PC-3 (cell line): ENCODE data around the gene ACTG2. TPM values are rescaled to one million over a fixed set of nuclear protein-coding genes. Genes with fewer than 3 reads are reported as not detected.
"Not testable (repeated sequence)": the region's sequence is repeated elsewhere in the genome, so short reads cannot be mapped to it uniquely, and the experiment has no call there.

Experiments used
- ATAC-seq: fragments of 200-7000 bp; cut with Tn5 transposase; 2 replicates; pipeline ENCODE4 v1.9.1; 2020; ENCODE audit warnings: mild to moderate bottlenecking, moderate library complexity
- BruUV-seq: library from RNA; stranded (reverse); fragments of 400-500 nt; replicated peaks from 2 replicates; lab custom pipeline; 2021; lab: Mats Ljungman, UMichigan
- CTCF ChIA-PET: fragments of 300-600 bp; sonication (Branson Sonifier 250); formaldehyde crosslinking; loops from one replicate; lab custom pipeline; 2022; ENCODE audit warnings: antibody characterized with exemption; lab: Charles Lee
- POLR2A ChIA-PET: fragments of 300-600 bp; sonication (Branson Sonifier 250); formaldehyde crosslinking; loops from one replicate; lab custom pipeline; 2022; ENCODE audit warnings: antibody characterized with exemption; ENCODE audit not compliant: unreplicated experiment; lab: Charles Lee
- DNase-seq: peaks from one replicate; pipeline ENCODE4 v3.0.0-alpha.2; 2015
- H2AFZ ChIP-seq: fragments of 300-600 bp; sonication (generic); 2 replicates; pipeline ENCODE4 v1.6.0; 2016; ENCODE audit warnings: antibody characterized with exemption, low read length
- H3F3A ChIP-seq: fragments of 300-600 bp; sonication (generic); one replicate; pipeline ENCODE4 v1.6.0; 2017; ENCODE audit warnings: antibody characterized with exemption, low read length, control low read depth, mild to moderate bottlenecking; ENCODE audit not compliant: unreplicated experiment
- H3K27ac ChIP-seq: fragments of 300-600 bp; sonication (generic); 2 replicates; pipeline ENCODE4 v1.5.1; 2016; ENCODE audit warnings: mild to moderate bottlenecking, low read length
- H3K27me3 ChIP-seq: fragments of 300-600 bp; sonication (generic); 2 replicates; pipeline ENCODE4 v1.6.1; 2016; ENCODE audit warnings: low read length, mixed read lengths
- H3K36me3 ChIP-seq: fragments of 300-600 bp; sonication (generic); 2 replicates; pipeline ENCODE4 v1.6.1; 2016; ENCODE audit warnings: low read depth, mixed run types, low read length, mixed read lengths
- H3K4me1 ChIP-seq: fragments of 300-600 bp; sonication (generic); 2 replicates; pipeline ENCODE4 v1.5.1; 2016; ENCODE audit warnings: low read length; ENCODE audit not compliant: insufficient read depth
- H3K4me2 ChIP-seq: fragments of 300-600 bp; sonication (generic); 2 replicates; pipeline ENCODE4 v1.6.0; 2016; ENCODE audit warnings: low read length
- H3K4me3 ChIP-seq: fragments of 300-600 bp; sonication (generic); 2 replicates; pipeline ENCODE4 v1.5.1; 2016; ENCODE audit warnings: mild to moderate bottlenecking, low read length, mixed read lengths
- H3K79me2 ChIP-seq: fragments of 300-600 bp; sonication (generic); 2 replicates; pipeline ENCODE4 v1.6.1; 2017; ENCODE audit warnings: low read length, mixed read lengths
- H3K9ac ChIP-seq: fragments of 300-600 bp; sonication (generic); 2 replicates; pipeline ENCODE4 v1.6.0; 2016; ENCODE audit warnings: mild to moderate bottlenecking, low read length
- H3K9me2 ChIP-seq: fragments of 300-600 bp; sonication (generic); replicated peaks from 2 replicates; pipeline ENCODE4 v1.6.1; 2016; ENCODE audit warnings: mixed run types, low read length, mixed read lengths
- H3K9me3 ChIP-seq: fragments of 300-600 bp; sonication (generic); 2 replicates; pipeline ENCODE4 v1.6.1; 2016; ENCODE audit warnings: low read length, mixed read lengths
- H4K20me1 ChIP-seq: fragments of 300-600 bp; sonication (generic); 2 replicates; pipeline ENCODE4 v1.6.1; 2016; ENCODE audit warnings: low read length, mixed read lengths
- EZH2 ChIP-seq: fragments of 300-600 bp; sonication (generic); IDR thresholded peaks from one replicate; pipeline ENCODE4 v1.6.1; 2017; ENCODE audit warnings: antibody characterized with exemption, mild to moderate bottlenecking, low read length; ENCODE audit not compliant: unreplicated experiment
- EZH2phosphoT487 ChIP-seq: fragments of 300-600 bp; sonication (generic); IDR thresholded peaks from 2 replicates; pipeline ENCODE4 v1.6.1; 2018; ENCODE audit warnings: mild to moderate bottlenecking, antibody characterized with exemption, low read length, borderline replicate concordance
- intact Hi-C: fragments of 100-400 bp; cut with micrococcal nuclease; formaldehyde crosslinking; loops from 2 replicates; pipeline ENCODE4 v1.9.0; 2023
- total RNA-seq: library from RNA; depleted of rRNA; stranded (reverse); fragments of >200 nt; gene quantifications from 2 replicates; pipeline ENCODE4 v1.2.3, GENCODE V29; 2014
- TF ChIP-seq, protein P1 (sequence below): fragments of 300-600 bp; sonication (generic); conservative IDR thresholded peaks from 2 replicates; pipeline ENCODE4 v1.5.1; 2017; ENCODE audit warnings: antibody characterized with exemption, low read depth, mild to moderate bottlenecking, low read length

ACTG2 gene
- total RNA-seq, 1 experiment from 2014 or later, result 3.8 TPM

DNA sequence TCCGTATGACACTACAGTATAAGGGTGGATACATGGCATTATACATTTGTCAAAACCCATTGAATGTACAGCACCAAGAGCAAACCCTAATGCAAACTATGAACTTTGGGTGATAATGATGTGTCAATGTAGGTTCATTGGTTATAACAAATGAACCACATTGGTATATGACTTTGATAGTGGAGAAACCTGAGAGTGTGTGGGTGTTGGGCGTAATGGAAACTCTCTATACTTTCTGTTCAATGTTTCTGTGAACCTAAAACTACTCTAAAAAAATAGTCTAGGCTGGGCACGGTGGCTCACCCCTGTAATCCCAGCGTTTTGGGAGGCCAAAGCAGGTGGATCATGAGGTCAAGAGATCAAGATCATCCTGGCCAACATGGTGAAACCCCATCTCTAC lies 6.5 kb upstream of the ACTG2 start:
- CTCF ChIA-PET, result no interaction called here
- intact Hi-C loops, result no loop called here

GRCh38 chr2:73887596-73888353 lies 5.0 kb upstream of the ACTG2 start:
- BruUV-seq, CTCF ChIA-PET, ATAC-seq, POLR2A ChIA-PET, intact Hi-C loops, H4K20me1 ChIP-seq, H2AFZ ChIP-seq, H3K4me1 ChIP-seq, H3K4me2 ChIP-seq, H3F3A ChIP-seq, H3K9me3 ChIP-seq, H3K36me3 ChIP-seq, H3K27ac ChIP-seq, H3K4me3 ChIP-seq, H3K9me2 ChIP-seq, H3K79me2 ChIP-seq, H3K9ac ChIP-seq, H3K27me3 ChIP-seq: not testable (repeated sequence)
- peak; percentile 44 for DNase-seq

More for the DNA sequence above, 6.5 kb upstream of the ACTG2 start:
- Histone ChIP-seq H4K20me1 (no peaks in the 10 kb centered on the region), H3F3A (no peaks in the 10 kb centered on the region), H3K27me3 (no peaks in the 10 kb centered on the region), H3K9me3 (no peaks in the 10 kb centered on the region), H3K27ac (no peak overlapping the region), H2AFZ (no peak overlapping the region), H3K79me2 (no peaks in the 10 kb centered on the region), H3K4me2 (no peak overlapping the region), H3K4me1 (peaks cover 5% of the 10 kb centered on the region), H3K4me3 (no peak overlapping the region), H3K9me2 (no peaks in the 10 kb centered on the region), H3K9ac (no peak overlapping the region), H3K36me3 (no peaks in the 10 kb centered on the region)
- DNase-seq (no peak), ATAC-seq (no peak)
- TF ChIP-seq EZH2phosphoT487 (no peak), EZH2 (no peak)
- TF ChIP-seq, protein P1, sequence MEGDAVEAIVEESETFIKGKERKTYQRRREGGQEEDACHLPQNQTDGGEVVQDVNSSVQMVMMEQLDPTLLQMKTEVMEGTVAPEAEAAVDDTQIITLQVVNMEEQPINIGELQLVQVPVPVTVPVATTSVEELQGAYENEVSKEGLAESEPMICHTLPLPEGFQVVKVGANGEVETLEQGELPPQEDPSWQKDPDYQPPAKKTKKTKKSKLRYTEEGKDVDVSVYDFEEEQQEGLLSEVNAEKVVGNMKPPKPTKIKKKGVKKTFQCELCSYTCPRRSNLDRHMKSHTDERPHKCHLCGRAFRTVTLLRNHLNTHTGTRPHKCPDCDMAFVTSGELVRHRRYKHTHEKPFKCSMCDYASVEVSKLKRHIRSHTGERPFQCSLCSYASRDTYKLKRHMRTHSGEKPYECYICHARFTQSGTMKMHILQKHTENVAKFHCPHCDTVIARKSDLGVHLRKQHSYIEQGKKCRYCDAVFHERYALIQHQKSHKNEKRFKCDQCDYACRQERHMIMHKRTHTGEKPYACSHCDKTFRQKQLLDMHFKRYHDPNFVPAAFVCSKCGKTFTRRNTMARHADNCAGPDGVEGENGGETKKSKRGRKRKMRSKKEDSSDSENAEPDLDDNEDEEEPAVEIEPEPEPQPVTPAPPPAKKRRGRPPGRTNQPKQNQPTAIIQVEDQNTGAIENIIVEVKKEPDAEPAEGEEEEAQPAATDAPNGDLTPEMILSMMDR, result no peak
- no TSS peak for BruUV-seq
- POLR2A ChIA-PET, result no interaction called here

- H3K9ac ChIP-seq, result no peak overlapping the region
- DNase-seq (no peak), ATAC-seq (no peak)
- no peaks in the 10 kb centered on the region for H3K36me3 ChIP-seq
- POLR2A ChIA-PET, result no interaction called here
- no TSS peak for BruUV-seq
- no peaks in the 10 kb centered on the region for H3K9me3 ChIP-seq
- no peaks in the 10 kb centered on the region for H4K20me1 ChIP-seq
- no peak overlapping the region for H3K27ac ChIP-seq
- no peaks in the 10 kb centered on the region for H3K27me3 ChIP-seq
- no peaks in the 10 kb centered on the region for H3F3A ChIP-seq
- H3K79me2 ChIP-seq, result no peaks in the 10 kb centered on the region
- no peaks in the 10 kb centered on the region for H3K9me2 ChIP-seq
- CTCF ChIA-PET, result no interaction called here
- intact Hi-C loops, result no loop called here
- TF ChIP-seq, protein P1, result no peak
- TF ChIP-seq EZH2phosphoT487, result no peak
- TF ChIP-seq EZH2, result no peak
- H2AFZ ChIP-seq, result no peak overlapping the region
- H3K4me1 ChIP-seq, result peaks cover 5% of the 10 kb centered on the region
- no peak overlapping the region for H3K4me3 ChIP-seq
- no peak overlapping the region for H3K4me2 ChIP-seq
These were observed 4.4 kb upstream of the ACTG2 start for GRCh38 chr2:73888388-73888787.
